NCI-H2171 (cell line): Measurements from ENCODE around the gene TSEN34.
"Not testable (repeated sequence)": the region's sequence is repeated elsewhere in the genome, so short reads cannot be mapped to it uniquely, and the experiment has no call there.

Experiments used
- DNase-seq: peaks from one replicate; lab custom pipeline; 2025; lab: John Stamatoyannopoulos, UW

TSEN34 gene

GRCh38 chr19:54160854-54161253 is 30.3 kb upstream of the TSEN34 start:
- no peak for DNase-seq

- no peak for DNase-seq
Measured at GRCh38 chr19:54162241-54162805, 28.8 kb upstream of the TSEN34 start.

DNA sequence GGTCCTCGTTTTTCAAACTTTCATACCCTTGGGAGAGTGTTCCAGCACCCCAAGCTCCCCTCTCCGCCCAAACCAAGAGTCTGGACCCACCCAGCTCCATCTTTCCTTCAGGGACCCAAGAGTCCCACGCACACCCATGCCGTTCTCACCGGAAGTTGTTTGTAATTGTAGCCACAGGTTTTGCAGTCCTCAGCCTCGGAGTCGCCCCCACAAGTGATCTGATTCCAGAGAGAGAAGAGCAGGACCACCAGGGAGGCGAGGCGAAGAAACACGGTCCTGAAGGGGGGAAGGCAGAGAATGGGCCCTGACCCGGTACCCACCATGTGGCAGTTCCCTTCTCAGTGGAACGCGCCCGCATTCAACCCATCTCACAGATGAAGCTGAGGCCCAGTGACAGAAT is 28.2 kb upstream of the TSEN34 start:
- no peak for DNase-seq

DNA sequence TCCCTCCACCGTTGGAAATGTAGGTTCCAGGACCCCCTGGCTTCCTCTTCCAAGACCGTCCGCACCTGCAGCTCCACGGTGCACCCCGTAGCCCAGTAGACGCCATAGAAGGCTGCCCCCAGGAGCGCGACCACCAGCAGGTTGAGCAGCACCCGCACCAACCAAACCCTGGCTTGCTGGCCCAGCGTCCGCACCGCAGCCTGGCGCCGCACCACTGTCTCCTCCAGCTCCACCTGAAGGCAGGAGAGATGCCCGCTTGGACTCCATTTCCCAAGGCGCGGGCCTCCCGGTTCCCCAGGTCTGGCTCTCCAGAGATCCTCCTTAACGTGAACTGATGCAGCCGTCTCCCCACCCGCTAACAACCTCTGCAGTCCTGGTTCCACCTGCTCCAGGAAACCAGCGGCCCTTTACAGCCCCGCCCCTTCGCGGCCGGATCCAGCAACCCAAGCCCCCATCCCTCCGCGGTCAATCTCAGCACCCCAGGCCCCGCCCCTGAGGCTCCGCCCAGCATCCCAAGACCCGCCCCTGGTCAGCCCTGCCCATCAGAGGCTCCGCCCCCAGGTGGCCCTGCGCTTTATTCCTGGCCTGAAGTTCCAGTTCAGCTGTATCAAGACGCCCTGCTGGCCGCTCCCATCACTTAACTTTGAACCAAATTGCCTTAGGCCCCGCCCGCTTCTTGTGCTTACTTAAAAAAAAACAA is 26.6 kb upstream of the TSEN34 start:
- no peak for DNase-seq

- DNase-seq, result no peak
Measured at GRCh38 chr19:54165222-54165621, 25.9 kb upstream of the TSEN34 start.

- peak; percentile 63 for DNase-seq
Measured at GRCh38 chr19:54168174-54168917, 22.8 kb upstream of the TSEN34 start.

- DNase-seq, result no peak
Measured at GRCh38 chr19:54169149-54169740, 21.9 kb upstream of the TSEN34 start.

DNA sequence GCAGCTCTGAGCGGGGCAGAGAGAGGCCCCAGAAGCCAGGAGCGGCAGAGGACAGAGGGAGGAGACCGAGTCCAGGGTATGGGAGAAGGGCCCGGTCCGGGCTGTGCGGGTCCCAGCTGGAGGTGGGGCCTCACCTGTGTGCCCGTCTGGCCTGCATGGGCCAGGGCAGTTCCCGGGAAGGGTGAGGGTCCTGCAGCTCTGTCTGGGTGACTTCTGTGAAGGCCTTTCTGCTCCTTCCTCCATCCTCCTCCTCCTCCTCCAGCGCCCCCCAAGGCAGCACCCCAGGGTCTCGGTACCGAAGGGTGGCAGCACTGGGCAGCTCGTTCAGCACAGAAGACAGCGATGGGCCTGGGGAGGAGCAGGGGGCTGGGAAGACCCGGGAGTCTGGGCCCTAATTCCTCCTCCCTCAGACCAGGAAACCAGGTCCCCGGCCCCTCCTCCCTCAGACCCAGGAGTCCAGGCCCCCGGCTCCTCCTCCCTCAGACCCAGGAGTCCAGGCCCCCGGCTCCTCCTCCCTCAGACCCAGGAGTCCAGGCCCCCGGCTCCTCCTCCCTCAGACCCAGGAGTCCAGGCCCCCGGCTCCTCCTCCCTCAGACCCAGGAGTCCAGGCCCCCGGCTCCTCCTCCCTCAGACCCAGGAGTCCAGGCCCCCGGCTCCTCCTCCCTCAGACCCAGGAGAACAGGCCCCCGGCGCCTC is 19.2 kb upstream of the TSEN34 start:
- not testable (repeated sequence) for DNase-seq

GRCh38 chr19:54172471-54173358 is 18.4 kb upstream of the TSEN34 start, which contains the start of gene TMC4:
TMC4 (minus strand) TSS chr19:54173160; CDS start chr19:54173117, 43 bp downstream.
- DNase-seq, result peak; percentile 21

DNA sequence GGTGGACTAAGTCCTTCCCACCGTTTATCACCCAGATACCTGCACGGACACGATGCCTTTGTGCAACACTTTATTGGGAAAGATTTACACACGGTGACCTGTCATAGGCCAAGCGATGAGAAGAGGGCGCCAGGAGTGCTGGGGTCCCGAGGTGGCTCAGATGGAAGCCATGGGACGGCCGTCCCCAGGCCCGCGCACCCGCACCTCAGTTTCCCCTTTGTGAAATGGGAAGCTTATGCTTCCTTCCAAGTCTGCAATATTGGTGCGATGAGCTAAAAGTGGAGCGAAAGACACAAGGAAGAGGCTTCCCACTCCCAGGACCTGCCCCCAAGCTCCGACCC is 17.8 kb upstream of the TSEN34 start:
- no peak for DNase-seq

DNA sequence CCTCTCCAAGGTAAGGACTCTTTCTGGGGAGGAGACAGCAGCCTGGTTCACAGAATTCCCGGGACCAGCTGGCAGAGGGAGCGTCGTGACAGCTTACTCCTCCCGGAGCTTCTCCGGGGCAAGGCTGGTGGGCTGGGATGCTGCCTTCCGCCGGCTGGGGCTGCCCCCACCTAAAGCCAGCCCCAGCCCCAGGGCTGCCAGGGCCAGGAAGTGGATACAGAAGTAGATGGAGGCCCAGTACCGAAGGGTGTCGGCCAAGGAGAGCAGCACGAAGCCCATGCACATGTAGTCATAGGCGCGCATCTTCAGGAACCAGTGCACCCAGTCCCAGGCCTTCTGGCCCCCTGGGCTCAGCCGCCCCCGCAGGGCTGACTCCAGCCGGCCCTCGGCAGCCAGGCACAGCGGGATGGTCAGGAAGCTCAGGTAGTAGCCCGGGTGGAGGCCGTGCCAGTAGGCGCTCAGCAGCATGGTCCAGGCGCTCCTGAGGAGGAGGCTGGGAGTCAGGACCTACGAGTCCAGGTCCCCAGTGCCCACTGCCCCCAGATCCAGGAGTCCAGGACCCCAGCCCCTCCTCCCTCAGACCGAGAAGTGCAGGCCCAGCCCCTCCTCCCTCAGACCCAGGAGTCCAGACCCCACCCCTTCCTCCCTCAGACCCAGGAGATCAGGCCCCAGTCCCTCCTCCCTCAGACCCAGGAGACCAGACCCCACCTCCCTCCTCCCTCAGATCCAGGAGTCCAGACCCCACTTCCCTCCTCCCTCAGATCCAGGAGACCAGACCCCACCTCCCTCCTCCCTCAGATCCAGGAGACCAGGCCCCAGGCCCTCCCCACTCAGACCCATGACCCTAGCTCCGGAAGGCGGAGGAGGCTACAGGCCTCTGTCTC is 16.9 kb upstream of the TSEN34 start:
- no peak for DNase-seq

GRCh38 chr19:54178581-54179261 is 12.4 kb upstream of the TSEN34 start:
- DNase-seq, result peak; percentile 22

- no peak for DNase-seq
Measured at GRCh38 chr19:54179262-54179852, 11.8 kb upstream of the TSEN34 start.

DNA sequence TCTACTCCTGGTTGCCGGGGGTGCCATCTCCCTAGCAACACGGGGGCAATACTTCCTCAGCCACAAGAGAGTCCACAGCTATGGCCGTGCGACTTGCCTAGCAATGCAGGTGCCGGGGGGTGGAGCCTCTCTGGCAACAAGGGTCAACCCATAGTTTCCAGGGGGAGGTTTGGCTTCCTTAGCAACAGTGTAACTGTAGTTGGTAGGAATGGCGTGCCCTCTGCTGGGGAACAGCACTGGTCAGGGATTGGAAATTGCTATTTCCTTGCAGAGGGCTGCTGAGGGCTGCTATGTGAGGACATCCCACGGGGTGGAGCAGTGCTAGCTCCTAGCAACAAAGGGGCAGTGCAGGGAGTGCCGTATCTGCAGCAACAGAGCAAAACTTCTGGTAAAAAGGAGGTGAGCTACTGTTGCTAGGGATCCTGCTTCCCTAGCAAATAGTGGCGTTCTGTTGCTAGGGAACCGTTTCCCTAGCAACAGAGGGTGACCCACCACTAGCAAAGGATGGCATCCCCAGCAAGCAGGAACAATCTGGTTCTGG is 11.1 kb upstream of the TSEN34 start:
- DNase-seq, result no peak

DNA sequence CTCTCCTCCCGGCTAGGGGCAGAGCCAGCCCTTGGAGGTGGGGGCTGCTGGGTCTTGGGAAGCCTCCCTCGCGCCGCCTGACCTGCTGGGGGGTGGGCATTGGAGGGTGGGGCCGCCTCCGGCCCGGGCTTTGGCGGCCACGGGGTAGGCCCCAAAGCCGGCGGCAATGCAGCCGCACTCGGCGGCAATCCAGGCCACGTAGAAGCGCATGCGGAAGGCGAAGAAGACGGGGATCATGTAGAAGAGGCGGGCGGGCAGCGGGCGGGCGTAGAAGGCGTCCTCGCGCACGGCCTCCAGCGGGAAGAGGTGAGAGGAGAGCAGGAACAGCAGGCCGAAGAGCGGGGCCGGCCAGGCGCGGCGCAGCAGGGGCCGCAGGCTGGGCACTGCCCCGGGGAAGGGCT is 10.4 kb upstream of the TSEN34 start:
- DNase-seq, result no peak

DNA sequence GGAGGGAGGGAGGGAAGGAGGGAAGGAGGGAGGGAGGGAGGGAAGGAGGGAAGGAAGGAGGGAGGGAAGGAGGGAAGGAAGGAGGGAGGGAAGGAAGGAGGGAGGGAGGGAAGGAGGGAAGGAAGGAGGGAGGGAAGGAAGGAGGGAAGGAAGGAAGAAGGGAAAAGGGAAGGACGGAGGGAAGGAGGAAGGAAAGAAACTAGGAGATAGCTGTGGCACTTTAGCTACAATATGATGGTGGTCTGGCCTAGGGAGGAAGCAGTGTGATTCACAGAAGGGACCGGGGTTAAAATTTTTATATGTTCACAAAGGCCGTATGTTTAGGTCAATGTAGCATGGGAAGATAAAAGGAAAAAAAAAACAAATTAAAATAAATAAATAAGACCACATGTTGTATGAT is 9.2 kb upstream of the TSEN34 start:
- DNase-seq, result not testable (repeated sequence)

DNA sequence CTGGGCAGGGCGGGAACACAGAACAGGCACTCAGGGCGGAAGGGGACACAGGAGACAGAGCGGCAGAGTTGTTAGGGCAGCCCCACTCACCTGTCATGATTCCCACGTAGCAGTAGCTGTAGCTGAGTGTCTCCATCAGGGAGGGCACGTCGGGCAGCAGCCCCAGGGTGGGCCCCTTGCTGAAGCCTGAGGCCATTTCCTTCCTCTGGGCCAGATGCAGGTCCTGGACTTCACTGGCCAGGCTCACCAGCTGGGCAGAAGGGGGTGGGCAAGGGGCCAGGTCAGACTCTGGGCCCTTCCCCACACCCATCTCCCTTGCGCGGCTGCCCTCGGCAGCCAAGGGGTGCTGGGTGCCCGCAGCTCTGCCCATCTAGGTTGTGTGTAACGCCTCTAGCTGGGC is 7.7 kb upstream of the TSEN34 start:
- no peak for DNase-seq

DNA sequence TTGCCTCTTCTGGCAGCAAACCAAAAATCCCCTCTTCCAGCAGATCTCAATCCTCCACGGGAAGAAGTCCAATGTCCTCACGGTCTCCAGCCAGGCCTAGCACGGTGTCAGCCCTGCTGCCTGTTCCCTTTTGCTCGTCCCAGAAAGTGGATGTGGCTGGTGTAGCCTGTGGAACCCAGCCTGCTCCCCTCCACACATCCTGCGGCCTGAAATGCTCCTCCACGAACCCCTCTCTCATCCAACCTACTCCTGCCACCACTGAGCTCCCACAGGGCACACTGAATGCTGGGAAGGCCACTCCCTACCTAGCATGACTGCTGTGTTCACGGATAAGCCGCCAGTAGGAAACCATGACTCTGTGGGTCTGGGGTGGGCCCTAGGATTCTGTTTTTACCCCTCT is 4.8 kb upstream of the TSEN34 start:
- no peak for DNase-seq

GRCh38 chr19:54186934-54187381 is 4.2 kb upstream of the TSEN34 start:
- no peak for DNase-seq
